RKO (cell line): ENCODE results near the gene APBA2.

Source experiments
- DNase-seq: peaks from one replicate; pipeline ENCODE4 v3.0.0-alpha.2; 2016; ENCODE audit warnings: low spot score

Gene APBA2

DNA sequence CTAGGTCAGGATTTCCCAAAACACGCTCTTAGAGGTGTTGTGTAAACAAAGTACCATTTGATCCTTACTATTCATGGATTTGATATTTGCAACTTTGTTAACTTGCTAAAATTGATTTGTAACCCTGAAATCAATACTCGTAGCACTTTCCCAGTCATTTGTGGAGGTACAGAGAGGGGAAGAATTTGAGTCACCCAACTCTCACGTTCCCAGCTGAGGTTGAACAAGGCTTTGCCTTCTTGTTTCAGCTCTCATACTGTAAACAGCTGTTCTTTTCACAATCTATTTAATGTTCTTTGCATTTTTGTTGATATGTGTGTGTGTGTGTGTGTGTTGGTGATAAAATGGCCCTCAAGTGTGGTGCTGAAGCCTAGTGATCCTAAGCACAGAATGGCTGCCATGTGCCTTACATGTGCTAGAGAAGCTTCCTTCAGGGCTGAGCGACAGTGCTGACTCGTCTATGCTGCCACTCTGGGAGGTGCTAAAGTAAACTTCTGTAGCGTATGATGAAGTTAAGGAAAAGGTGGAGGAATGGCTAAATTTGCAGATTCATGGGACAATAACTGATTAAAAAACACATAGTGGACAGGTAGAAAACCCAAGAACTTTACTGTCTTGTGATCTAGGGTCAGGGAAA, 173.2 kb downstream of the APBA2 start:
- no peak for DNase-seq

DNA sequence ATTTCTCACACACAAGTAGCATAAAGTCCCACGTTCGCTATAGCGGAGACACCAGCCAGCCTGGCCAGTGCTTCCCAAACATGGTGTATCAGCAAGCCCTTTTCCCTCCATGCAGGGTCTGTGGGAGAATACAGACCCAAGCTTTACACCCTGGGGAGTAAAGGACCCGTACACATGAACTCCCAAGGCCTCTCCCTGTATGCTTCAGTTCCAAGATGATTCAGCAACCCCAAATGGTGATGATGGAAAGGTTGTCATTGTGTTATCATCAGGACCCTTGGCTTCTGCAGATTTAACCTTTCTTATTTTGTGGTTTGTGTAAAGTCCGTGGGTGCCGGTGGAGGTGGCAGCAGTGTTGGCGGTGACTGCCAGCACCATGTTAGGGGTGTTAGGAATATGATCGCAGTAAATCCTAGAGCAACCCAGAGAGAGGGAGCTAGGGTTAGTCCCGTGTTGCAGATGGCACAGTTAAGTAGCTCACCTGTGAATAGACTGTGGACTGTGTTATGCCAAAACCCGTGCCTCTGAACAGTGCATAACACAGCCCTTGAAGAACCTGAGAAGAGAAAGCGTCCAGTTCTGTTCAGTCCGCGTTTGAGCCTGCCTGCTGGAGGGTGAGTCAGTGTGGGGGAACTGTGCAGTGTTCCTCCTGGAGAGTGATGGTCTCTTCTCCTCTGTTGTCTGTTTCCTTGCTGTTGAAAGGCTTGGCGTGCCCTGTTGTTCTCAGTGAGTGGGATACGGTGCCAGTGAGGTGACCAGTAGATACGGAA, 174.3 kb downstream of the APBA2 start:
- no peak for DNase-seq

DNA sequence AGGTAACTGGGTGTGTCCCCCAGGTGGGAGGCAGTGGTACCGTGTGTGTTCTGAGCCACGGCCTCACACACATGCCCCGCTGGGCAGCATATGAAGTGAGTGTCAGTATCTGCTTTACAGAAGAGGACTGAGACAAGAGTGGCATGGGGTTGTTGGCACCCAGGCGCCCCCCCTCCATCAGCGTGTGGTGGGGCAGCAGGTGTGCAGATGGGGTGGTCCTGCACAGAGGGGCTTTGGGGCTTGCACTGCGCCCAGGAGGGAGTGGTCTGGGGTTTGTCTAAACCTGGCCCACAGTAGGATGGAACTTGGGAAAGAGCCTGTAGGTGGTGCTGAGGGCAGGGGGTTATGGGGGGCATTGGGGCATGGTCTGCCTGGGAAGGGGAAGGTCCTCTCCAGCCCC, 176.0 kb downstream of the APBA2 start:
- no peak for DNase-seq

DNA sequence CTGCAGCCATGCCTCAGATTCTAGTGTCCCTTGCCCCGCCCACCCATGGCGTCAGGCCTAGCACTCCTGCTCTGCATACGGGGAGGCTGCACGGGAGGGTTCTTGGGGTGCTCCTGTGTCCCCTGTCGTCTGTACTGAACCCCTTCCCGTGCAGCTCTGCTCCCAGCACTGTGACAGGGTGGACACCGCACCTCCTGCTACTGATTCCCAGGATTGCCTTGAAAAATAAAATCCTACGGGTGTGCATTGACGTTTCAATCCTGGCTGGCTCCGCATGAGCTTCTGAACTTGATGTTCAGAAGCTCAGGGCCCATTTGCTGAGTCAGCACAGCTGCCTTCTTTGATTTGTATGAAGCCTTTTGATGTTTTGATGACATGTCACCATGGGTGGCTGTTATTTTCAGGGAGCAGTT, 176.4 kb downstream of the APBA2 start:
- no peak for DNase-seq

DNA sequence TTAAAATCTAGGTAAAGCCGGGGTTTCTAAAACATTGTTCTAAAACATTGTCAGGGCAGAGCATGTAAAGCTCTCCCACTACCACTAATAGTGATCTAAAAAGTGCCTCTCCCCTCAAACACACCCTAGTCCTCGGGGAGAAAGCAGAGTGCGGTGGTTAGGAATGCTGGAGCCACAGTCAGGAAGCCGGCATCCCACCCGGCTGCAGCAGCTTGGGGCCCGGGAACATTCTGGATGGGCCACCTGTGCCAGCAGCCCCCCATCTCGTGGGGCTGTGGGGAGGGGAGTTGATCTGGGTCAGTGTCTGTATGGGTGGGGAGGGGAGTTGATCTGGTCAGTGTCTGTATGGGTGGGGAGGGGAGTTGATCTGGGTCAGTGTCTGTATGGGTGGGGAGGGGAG, 176.9 kb downstream of the APBA2 start:
- DNase-seq = no peak

DNA sequence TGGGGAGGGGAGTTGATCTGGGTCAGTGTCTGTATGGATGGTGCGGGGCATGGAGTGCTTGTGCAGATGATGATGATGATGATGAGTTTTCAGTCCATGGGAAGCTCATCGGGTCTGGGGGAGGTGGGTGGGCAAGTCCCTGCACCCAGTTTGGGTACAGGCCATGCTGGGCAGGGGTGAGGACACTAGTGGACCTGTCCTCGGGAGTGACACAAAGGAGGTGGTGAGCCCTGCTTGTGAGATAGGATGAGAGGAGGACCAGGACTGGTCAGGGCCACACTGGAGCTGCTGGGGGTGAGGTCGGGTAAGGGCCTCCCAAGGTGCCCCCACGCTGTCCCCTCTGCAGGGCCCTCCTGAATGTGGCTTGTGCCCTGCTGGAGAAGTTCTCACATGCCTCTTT, 177.9 kb downstream of the APBA2 start:
- no peak for DNase-seq

DNA sequence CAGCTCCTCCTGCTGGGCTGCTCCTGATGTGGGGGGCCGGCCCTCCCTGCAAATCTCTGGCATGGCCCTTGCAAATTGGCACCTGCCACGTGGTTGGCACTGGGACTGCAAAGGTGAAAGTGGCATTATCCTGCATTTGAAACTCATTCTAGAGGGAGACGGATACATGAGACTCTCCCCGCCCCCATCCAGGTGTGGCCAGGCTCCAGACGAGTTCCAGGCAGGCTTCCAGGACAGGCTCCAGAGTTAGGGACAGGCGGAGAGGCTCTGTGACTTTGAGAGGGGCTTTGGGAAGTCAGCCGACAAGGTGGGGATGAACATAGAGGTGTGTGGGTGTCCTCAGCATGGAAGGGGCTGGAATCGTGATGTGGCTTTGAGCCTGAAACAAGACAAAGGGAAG, 178.5 kb downstream of the APBA2 start:
- no peak for DNase-seq

GRCh38 chr15:29064731-29065130, 179.0 kb downstream of the APBA2 start:
- DNase-seq = no peak

GRCh38 chr15:29065571-29065970, 179.8 kb downstream of the APBA2 start:
- DNase-seq = no peak

DNA sequence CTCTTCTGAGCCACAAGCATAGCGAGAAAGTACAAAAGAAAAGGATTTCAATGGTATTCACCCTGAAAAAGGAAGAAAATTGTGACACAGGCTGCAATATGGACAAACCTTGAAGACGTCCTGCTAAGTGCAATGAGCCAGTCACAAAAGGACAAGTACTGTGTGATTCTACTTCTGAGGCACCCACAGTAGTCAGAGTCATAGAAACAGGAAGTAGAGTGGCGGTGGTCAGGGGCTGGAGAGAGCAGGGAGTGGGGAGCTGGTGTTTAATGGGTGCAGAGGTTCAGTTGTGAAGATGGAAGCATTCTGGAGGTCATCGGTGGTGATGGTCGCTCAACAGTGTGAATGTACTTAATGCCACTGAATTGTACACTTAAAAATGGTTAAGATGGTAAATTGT, 180.5 kb downstream of the APBA2 start:
- DNase-seq = no peak

GRCh38 chr15:29066838-29067237, 181.1 kb downstream of the APBA2 start:
- no peak for DNase-seq

- no peak for DNase-seq
Observed at GRCh38 chr15:29067949-29068348, 182.2 kb downstream of the APBA2 start.

GRCh38 chr15:29070471-29071231, 184.9 kb downstream of the APBA2 start:
- no peak for DNase-seq

DNA sequence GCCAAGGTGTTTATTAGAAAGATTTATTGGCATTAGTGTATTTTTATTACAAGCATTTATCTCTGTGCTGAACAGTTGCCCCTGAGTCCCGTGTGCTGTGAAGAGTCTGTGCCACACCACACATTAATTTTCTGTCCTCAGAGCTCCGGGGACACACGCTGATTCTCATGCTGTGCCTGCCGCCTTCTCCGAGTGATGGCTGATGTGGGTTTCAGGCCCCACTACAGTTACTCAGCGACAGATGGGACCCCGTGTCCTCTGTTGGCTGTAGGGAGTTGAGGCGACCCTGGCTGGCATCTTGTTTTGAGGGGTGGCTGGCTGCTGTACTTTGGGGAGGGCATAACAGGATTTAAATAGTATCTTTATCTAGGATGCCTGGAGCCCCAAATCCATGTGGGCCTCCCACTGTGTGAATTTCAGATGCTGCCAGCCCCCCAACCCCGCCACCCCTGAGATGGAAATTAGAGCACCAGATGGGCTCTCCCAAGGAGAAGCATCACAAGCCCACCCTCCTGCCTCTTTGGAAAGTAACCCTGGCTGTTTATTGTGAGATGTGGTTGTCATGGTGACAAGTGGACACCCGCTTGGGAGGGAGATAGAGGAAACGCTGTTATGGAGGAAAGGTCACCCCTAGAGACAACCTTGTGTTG, 185.6 kb downstream of the APBA2 start:
- no peak for DNase-seq

- no peak for DNase-seq
Observed at GRCh38 chr15:29071882-29072273, 186.1 kb downstream of the APBA2 start.

- no peak for DNase-seq
Observed at GRCh38 chr15:29072444-29072843, 186.7 kb downstream of the APBA2 start.

DNA sequence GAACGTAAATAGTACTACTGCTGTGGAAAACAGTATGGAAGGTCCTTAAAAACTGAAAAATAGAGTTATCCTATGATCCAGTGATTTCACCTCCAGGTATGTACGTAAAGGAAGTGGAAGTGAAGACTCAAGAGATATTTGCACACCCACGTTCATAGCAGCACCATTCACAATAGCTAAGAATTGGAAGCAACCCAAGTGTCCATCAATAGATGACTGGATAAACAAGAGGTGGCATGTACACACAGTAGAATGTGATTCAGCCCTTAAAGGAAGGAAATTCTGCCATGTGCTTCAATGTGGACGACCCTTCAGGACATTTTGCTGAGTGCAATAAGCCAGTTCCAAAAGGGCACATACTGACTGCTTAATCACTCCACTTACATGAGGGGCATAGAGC, 188.3 kb downstream of the APBA2 start:
- no peak for DNase-seq

DNA sequence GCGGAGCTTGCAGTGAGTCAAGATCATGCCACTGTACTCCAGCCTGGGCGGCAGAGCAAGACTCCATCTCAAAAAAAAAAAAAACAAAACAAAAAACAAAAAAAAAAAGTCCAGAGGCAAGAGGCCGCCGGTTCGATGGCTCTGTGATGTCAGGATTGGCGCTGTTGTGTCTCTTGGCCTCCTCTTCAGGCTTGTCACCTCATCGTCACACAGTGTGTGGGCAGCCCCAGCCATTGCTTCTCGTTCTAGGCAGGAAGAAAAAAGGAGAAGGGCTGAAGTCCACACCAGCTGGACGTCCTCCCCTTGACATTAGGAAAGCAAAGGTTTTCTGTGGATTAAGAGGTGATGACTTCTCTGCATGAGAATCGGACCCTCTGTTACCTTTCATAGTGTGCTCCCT, 192.8 kb downstream of the APBA2 start:
- no peak for DNase-seq

GRCh38 chr15:29079479-29079878, 193.7 kb downstream of the APBA2 start:
- DNase-seq = no peak

- DNase-seq = no peak
Observed at GRCh38 chr15:29081781-29082180, 196.0 kb downstream of the APBA2 start.

- no peak for DNase-seq
Observed at GRCh38 chr15:29083161-29083560, 197.4 kb downstream of the APBA2 start.

DNA sequence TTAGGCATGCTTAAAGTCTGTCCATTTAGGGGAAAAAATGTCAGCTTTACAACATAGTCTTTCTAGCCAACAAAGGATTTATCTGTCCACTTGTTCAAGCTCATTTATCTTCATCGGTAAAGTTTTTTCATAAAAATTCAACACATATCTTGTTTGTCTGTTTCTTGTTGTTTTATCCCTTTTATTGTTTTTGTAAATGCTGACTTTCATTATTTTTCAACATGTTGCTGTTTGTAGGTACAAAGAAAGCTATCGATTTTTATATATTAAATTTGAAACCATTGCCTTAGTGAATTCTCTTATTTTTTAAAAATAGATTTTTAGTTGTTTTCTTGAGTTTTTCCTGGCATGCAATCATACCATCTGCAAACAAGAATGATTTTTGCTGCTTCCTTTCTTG, 198.1 kb downstream of the APBA2 start:
- DNase-seq = no peak

DNA sequence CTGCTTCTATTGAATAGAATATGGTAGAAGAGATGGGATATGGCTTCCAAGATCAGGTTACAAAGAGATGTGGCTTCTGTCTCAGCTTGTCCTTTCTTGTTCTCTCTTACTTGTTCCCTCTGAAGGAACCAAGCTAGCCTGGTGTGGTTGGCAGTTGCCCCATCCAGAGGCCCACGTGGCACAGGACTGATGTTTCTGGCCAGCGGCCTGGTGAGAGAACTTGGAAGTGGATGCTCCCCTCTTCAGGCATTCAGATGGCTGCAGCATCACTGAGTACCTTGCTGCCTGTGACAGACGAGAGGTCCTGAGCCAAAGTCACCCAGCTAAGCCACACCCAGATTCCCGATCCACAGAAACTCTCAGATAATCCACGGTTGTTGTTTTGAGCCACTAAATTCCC, 200.2 kb downstream of the APBA2 start:
- no peak for DNase-seq
